ENCODE results near the gene TUBA1C. TPM values are rescaled to one million over a fixed set of nuclear protein-coding genes. Genes with fewer than 3 reads are reported as not detected.

TUBA1C gene
- total and polyA plus RNA-seq, 2 of the 4 experiments (the other 2 are of a cell fraction) = 1,420 to 2,555 TPM

- Histone ChIP-seq H3K4me1 (ENCODE audit: control insufficient read depth, insufficient read depth, low read length) (peaks cover 3% of the 10 kb centered on the region; the same call in 1 of the 2 replicates), H4K8ac (ENCODE audit: low read depth in 2 of 2, low read length in 2 of 2) (no peak overlapping the region), H2AFZ (replicated peaks; ENCODE audit: low read length, poor library complexity) (no peak overlapping the region), H3K4me3 (ENCODE audit: insufficient read depth, low read depth, low read length) (no peak overlapping the region), H3K56ac (ENCODE audit: extremely low read depth, insufficient read depth, low read length) (no peak overlapping the region), H3K23ac (ENCODE audit: low read depth, low read length) (no peak overlapping the region), H4K91ac (ENCODE audit: insufficient read depth, low read depth, low read length) (no peak overlapping the region), H3K36me3 (ENCODE audit: control insufficient read depth, insufficient read depth, low read length) (peaks cover 45% of the 10 kb centered on the region), H2AK9ac (replicated peaks; ENCODE audit: low read depth, low read length, poor library complexity) (no peak overlapping the region), H3K4me2 (ENCODE audit: low read depth, low read length) (no peak overlapping the region), H3K4ac (ENCODE audit: low read depth, low read length) (no peak overlapping the region), H3K27ac (ENCODE audit: insufficient read depth, low read length) (no peak overlapping the region), H2BK120ac (ENCODE audit: low read depth, low read length) (no peak overlapping the region), H2BK5ac (ENCODE audit: low read depth, low read length, poor library complexity, severe bottlenecking) (no peak overlapping the region), H4K5ac (ENCODE audit: low read depth, low read length) (no peak overlapping the region), H3K14ac (replicated peaks; ENCODE audit: low read depth, low read length) (no peak overlapping the region), H3K9me3 (ENCODE audit: control insufficient read depth, insufficient read depth, low read length) (no peaks in the 10 kb centered on the region), H2AK5ac (ENCODE audit: low read depth, low read length) (no peak overlapping the region), H3K18ac (ENCODE audit: low read depth, low read length) (no peak overlapping the region), H3K79me1 (ENCODE audit: low read depth in 1 of 2, low read length in 2 of 2) (peaks cover 22 to 57% of the 10 kb centered on the region in 2 experiments), H4K20me1 (ENCODE audit: insufficient read depth, low read length) (peaks cover 78% of the 10 kb centered on the region), H3K9ac (ENCODE audit: low read depth, low read length) (no peak overlapping the region), H2BK15ac (ENCODE audit: low read depth, low read length) (no peak overlapping the region), H3K9me1 (ENCODE audit: insufficient read depth, low read length) (peaks cover 24% of the 10 kb centered on the region), H2BK20ac (ENCODE audit: low read depth, low read length) (no peak overlapping the region), H3K27me3 (ENCODE audit: control insufficient read depth, insufficient read depth, low read length) (no peaks in the 10 kb centered on the region; the same call in 1 of the 2 replicates)
- dilution Hi-C loops (cut with HindIII; ENCODE audit: low sequenced_read_pairs, unreplicated experiment) = no loop called here
- ChIA-PET POLR2A (ENCODE audit: unreplicated experiment) (no interaction called here), CTCF (no interaction called here)
- 100% methylated on average over 4 of the region's 16 CpGs; no CpG with 5 or more reads in 1 of the 2 experiments for WGBS, 2 experiments (ENCODE audit: extremely low coverage in 2 of 2, insufficient read length in 1 of 2)
- intact Hi-C loops (cut with micrococcal nuclease) = no loop called here
- DNase-seq (no peak), ATAC-seq (ENCODE audit: low read depth) (no peak)
- BruUV-seq (replicated peaks) = TSS peak; percentile 42
- in situ Hi-C loops (cut with MboI; ENCODE audit: low sequenced_read_pairs) = no loop called here
- TF ChIP-seq NFE2L2 (IDR thresholded peaks at IDR 0.05; ENCODE audit: low read depth, low read length) (no peak), RAD21 (IDR thresholded peaks at IDR 0.05; ENCODE audit: low read length) (no peak), MAFK (IDR thresholded peaks at IDR 0.05; ENCODE audit: low read depth, low read length) (no peak), BHLHE40 (IDR thresholded peaks at IDR 0.05; ENCODE audit: low read depth, low read length) (no peak), RCOR1 (IDR thresholded peaks at IDR 0.05; ENCODE audit: insufficient replicate concordance, low read length) (no peak), FOS (IDR thresholded peaks at IDR 0.05; ENCODE audit: low read depth, low read length) (no peak), CHD1 (IDR thresholded peaks at IDR 0.05; ENCODE audit: low read depth, low read length) (no peak), POLR2A (IDR thresholded peaks at IDR 0.05; ENCODE audit: low read depth, low read length) (no peak), USF2 (IDR thresholded peaks at IDR 0.05; ENCODE audit: low read depth, low read length) (no peak), ELK1 (IDR thresholded peaks at IDR 0.05; ENCODE audit: borderline replicate concordance, low read depth, low read length) (no peak), MXI1 (IDR thresholded peaks at IDR 0.05; ENCODE audit: borderline replicate concordance, low read depth, low read length) (no peak), RFX5 (IDR thresholded peaks at IDR 0.05; ENCODE audit: low read depth, low read length) (no peak), CEBPB (IDR thresholded peaks at IDR 0.05; ENCODE audit: low read depth, low read length) (no peak), SMC3 (IDR thresholded peaks at IDR 0.05; ENCODE audit: low read depth, low read length) (no peak), MAZ (IDR thresholded peaks at IDR 0.05; ENCODE audit: borderline replicate concordance, low read depth, low read length) (no peak)
Measured at GRCh38 chr12:49272790-49273725, 8.2 kb downstream of the TUBA1C start.

Measured in IMR-90 (cell line).